Measurements from ENCODE around the gene ARHGAP26.

DNA sequence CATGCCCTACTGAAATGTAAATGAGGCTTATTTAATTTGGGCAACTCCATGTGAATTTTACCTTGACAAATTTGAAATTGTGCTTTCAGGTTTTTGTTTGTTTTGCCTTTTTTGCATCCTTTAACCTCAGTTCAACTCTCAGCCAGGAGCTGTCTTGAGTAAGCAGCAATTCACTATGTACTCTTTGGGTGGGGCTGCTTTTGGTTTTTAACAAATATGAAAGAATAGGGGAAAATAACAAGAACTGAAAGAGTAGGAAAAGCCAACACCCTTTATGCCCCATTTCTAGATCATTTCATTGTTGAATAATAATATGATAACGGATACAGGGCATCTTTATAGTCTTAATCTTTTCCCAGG lies 192.0 kb downstream of the ARHGAP26 start:
- TF ChIP-seq CTCF (IDR thresholded peaks at IDR 0.05; ENCODE audit: low read length) (no peak), EZH2 (IDR thresholded peaks at IDR 0.05; ENCODE audit: borderline replicate concordance, low read length) (no peak)
